Measurements from ENCODE around the gene SENP6. TPM values are rescaled to one million over a fixed set of nuclear protein-coding genes. Genes with fewer than 3 reads are reported as not detected.
"Not testable (repeated sequence)": the region's sequence is repeated elsewhere in the genome, so short reads cannot be mapped to it uniquely, and the experiment has no call there.

Gene SENP6
- polyA plus RNA-seq, 1 of the 3 experiments (the other 2 are of a cell fraction) = 16.2 TPM

DNA sequence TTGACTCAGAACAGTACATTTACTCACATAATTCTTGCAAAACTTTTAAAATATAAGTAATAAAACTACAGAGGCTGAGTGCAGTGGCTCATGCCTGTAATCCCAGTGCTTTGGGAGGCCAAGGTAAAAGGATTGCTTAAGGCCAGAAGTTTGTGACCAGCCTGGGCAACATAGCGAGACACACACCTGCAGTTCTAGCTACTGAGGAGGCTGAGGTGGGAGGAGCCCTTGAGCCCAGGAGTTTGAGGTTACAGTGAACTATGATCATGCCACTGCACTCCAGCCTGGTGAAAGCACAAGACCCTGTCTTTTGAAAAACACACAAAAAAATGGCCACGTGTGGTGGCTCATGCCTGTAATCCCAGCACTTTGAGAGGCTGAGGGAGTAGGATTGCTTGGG, 125.5 kb downstream of the SENP6 start:
- CTCF ChIA-PET = no interaction called here

DNA sequence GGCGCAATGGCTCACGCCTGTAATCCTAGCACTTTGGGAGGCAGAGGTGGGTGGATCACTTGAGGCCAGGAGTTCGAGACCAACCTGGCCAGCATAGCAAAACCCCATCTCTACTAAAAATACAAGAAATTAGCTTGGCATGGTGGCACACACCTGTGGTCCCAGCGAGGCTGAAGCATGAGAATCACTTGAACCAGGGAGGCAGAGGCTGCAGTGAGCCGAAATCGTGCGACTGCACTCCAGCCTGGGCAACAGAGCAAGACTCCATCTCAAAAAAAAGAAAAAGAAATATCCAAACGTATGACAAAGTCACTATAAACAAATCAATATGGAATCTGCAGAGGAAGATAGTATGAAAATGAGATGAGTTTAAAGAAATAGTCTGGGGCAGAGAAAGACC, 129.3 kb downstream of the SENP6 start:
- POLR2A ChIA-PET; H3K4me1 ChIP-seq (ENCODE audit: control insufficient read depth in 1 of 2, insufficient read depth in 2 of 2, low read depth in 1 of 2, low read length in 1 of 2); CTCF ChIA-PET; H2AFZ ChIP-seq (ENCODE audit: low read depth); H3K9ac ChIP-seq; H3K27me3 ChIP-seq (ENCODE audit: insufficient read depth); H3K79me2 ChIP-seq (ENCODE audit: insufficient read depth); H3F3A ChIP-seq (replicated peaks; ENCODE audit: insufficient read depth); H3K4me2 ChIP-seq; H4K20me1 ChIP-seq (ENCODE audit: insufficient read depth); H3K36me3 ChIP-seq (replicated peaks in 1 of 2; ENCODE audit: control insufficient read depth in 1 of 2, insufficient read depth in 2 of 2, low read length in 1 of 2); H3K9me3 ChIP-seq; H3K9me2 ChIP-seq; DNase-seq; H3K4me3 ChIP-seq (ENCODE audit: low read depth in 2 of 2, low read length in 1 of 2); H3K27ac ChIP-seq (ENCODE audit: low read depth in 2 of 2, low read length in 1 of 2): not testable (repeated sequence)
- 85% methylated on average over 8 of the region's 8 CpGs for WGBS (ENCODE audit: low lambda C conversion rate)

More for the DNA sequence above, 125.5 kb downstream of the SENP6 start:
- H3K36me3 ChIP-seq (replicated peaks in 1 of 2; ENCODE audit: control insufficient read depth in 1 of 2, insufficient read depth in 2 of 2, low read length in 1 of 2) = no peaks in the 10 kb centered on the region
- no peaks in the 10 kb centered on the region for H3K9me3 ChIP-seq
- H3K4me3 ChIP-seq (ENCODE audit: low read depth in 2 of 2, low read length in 1 of 2) = no peak overlapping the region
- H3K79me2 ChIP-seq (ENCODE audit: insufficient read depth) = no peaks in the 10 kb centered on the region
- no peaks in the 10 kb centered on the region for H3K4me1 ChIP-seq (ENCODE audit: control insufficient read depth in 1 of 2, insufficient read depth in 2 of 2, low read depth in 1 of 2, low read length in 1 of 2)
- H3K27ac ChIP-seq (ENCODE audit: low read depth in 2 of 2, low read length in 1 of 2) = no peak overlapping the region
- H2AFZ ChIP-seq (ENCODE audit: low read depth) = no peak overlapping the region
- H3K27me3 ChIP-seq (ENCODE audit: insufficient read depth) = no peaks in the 10 kb centered on the region
- H4K20me1 ChIP-seq (ENCODE audit: insufficient read depth) = no peaks in the 10 kb centered on the region
- 100% methylated on average over 2 of the region's 2 CpGs for WGBS (ENCODE audit: low lambda C conversion rate)
- no peak for TF ChIP-seq SMC3 (IDR thresholded peaks at IDR 0.05; ENCODE audit: low read depth, low read length)
- no peak for TF ChIP-seq MXI1 (IDR thresholded peaks at IDR 0.05; ENCODE audit: low read depth, low read length)
- no peak for TF ChIP-seq NFIC (IDR thresholded peaks at IDR 0.05; ENCODE audit: borderline replicate concordance)
- no peak for TF ChIP-seq RXRA (IDR thresholded peaks at IDR 0.05; ENCODE audit: borderline replicate concordance, low read depth)
- no peak for TF ChIP-seq RCOR1 (IDR thresholded peaks at IDR 0.05; ENCODE audit: low read length)
- TF ChIP-seq MEF2A (IDR thresholded peaks at IDR 0.05; ENCODE audit: borderline replicate concordance, low read depth) = no peak
- no peak for TF ChIP-seq GABPA (IDR thresholded peaks at IDR 0.05; ENCODE audit: low read depth)
- TF ChIP-seq POLR2AphosphoS5 (IDR thresholded peaks at IDR 0.05; ENCODE audit: low read depth, low read length) = no peak
- TF ChIP-seq, protein P1, sequence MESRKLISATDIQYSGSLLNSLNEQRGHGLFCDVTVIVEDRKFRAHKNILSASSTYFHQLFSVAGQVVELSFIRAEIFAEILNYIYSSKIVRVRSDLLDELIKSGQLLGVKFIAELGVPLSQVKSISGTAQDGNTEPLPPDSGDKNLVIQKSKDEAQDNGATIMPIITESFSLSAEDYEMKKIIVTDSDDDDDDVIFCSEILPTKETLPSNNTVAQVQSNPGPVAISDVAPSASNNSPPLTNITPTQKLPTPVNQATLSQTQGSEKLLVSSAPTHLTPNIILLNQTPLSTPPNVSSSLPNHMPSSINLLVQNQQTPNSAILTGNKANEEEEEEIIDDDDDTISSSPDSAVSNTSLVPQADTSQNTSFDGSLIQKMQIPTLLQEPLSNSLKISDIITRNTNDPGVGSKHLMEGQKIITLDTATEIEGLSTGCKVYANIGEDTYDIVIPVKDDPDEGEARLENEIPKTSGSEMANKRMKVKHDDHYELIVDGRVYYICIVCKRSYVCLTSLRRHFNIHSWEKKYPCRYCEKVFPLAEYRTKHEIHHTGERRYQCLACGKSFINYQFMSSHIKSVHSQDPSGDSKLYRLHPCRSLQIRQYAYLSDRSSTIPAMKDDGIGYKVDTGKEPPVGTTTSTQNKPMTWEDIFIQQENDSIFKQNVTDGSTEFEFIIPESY (IDR thresholded peaks at IDR 0.05; ENCODE audit: borderline replicate concordance, low read depth) = no peak
- TF ChIP-seq TEAD4 (IDR thresholded peaks at IDR 0.05; ENCODE audit: borderline replicate concordance, insufficient read depth) = no peak
- TF ChIP-seq EZH2phosphoT487 (IDR thresholded peaks at IDR 0.05; ENCODE audit: borderline replicate concordance, low read depth) = no peak
- no peak overlapping the region for H3K9ac ChIP-seq
- H3F3A ChIP-seq (replicated peaks; ENCODE audit: insufficient read depth) = peaks cover 4% of the 10 kb centered on the region
- no peaks in the 10 kb centered on the region for H3K9me2 ChIP-seq
- H3K4me2 ChIP-seq = no peak overlapping the region
- DNase-seq = no peak
- POLR2A ChIA-PET = no interaction called here

All from SK-N-SH (cell line).